HG02884 (cell line): Measurements from ENCODE around the gene TMCO1.
"Not testable (repeated sequence)": the region's sequence is repeated elsewhere in the genome, so short reads cannot be mapped to it uniquely, and the experiment has no call there.

Source experiments
- ATAC-seq: cut with Tn5 transposase; IDR thresholded peaks from one replicate; pipeline ENCODE4 v1.9.1; 2021; ENCODE audit warnings: mild to moderate bottlenecking, moderate library complexity; ENCODE audit not compliant: unreplicated experiment

Gene TMCO1

DNA sequence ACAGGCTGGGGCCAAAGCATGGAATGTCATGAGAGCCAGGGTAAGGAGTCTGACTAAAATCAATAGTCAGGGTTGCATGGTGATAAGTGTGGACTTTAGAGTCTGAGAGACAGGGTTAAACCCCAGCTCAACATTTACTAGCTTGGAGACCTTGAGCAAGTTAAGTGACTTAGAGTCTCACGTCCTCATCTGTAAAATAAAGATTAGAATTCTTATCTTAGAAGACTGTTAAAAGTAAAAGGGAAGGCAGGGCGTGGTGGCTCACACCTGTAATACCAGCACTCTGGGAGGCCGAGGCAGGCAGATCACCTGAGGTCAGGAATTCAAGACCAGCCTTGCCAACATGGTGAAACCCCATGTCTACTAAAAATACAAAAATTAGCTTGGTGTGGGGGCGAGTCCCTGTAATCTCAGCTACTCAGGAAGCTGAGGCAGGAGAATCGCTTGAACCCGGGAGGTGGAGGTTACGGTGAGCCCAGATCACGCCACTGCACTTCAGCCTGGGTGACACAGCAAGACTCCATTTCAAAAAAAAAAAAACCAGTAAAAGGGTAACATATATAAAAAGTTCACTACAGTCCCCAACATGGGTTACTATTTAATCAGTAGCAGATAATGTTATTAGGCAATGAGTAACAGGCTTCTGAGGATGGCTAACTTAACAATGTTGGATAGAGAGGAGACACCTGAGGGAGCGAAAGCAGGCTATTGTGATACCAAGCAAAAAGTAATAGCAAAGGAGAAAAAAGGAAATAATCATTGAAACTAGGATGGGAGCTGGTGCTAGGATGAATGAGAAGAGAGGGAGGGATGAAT is 20.8 kb downstream of the TMCO1 start:
- ATAC-seq = no peak

DNA sequence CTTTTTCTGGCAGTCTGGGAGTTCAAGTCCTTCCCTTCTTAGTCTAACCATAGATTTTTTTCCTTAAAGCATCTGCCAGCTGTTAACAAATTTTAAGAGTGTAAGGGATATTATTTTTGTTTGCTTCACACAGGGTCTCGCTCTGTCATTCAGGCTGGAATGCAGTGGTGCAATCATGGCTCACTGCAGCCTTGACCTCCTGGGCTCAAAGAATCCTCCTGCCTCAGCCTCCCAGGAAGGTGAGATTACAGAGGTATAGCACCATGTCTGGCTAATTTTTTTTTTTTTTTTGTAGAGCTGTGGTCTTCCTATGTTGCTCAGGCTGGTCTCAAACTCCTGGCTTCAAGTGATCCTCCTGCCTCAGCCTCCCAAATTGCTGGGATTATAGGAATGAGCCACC is 23.8 kb downstream of the TMCO1 start:
- not testable (repeated sequence) for ATAC-seq

DNA sequence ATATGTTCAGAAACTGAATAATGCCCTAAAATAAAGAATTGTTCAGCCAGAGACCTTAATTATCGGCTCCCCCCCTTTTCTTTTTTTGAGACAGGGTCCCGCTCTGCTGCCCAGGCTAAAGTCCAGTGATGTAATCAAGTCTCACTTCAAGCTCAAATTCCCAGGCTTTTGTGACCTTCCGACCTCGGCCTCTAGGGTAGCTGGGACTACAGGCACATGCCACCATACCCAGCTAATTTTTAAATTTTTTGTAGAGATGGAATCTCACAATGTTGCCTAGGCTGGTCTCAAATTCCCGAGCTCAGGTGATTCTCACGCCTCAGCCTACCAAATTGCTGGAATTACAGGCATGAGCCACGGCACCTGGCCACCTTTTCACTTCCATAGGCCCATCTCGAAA is 26.5 kb downstream of the TMCO1 start:
- ATAC-seq = no peak

- peak; percentile 97 for ATAC-seq
These were observed 29.9 kb downstream of the TMCO1 start for GRCh38 chr1:165738794-165739193.

GRCh38 chr1:165737196-165737595 is 31.5 kb downstream of the TMCO1 start:
- ATAC-seq = no peak

DNA sequence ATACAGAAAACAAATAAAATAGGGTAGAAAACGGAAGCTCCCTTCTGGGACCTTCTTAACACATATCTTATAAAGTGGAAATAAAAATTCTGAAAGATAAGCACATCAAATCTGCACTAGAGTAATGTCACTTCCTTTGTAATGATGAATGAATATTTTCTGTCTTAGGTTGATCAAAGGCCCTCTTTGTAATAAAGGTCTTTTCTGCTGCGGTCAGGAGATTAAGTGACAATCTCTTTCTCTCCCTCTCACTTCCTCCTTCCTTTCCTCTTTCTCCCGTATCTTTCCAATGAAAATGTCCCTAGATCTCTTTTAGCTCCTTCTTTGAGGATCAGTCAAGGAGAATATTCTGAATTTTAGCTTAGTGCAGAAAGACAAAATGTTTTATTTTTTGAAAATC is 33.8 kb downstream of the TMCO1 start:
- ATAC-seq = no peak

- ATAC-seq = no peak
These were observed 41.8 kb downstream of the TMCO1 start for GRCh38 chr1:165726841-165727240.

GRCh38 chr1:165726169-165726568 is 42.5 kb downstream of the TMCO1 start:
- ATAC-seq = no peak

- ATAC-seq = no peak
These were observed 50.7 kb downstream of the TMCO1 start for GRCh38 chr1:165717918-165718515.

GRCh38 chr1:165716265-165717051 is 52.2 kb downstream of the TMCO1 start:
- ATAC-seq = not testable (repeated sequence)

- ATAC-seq = no peak
These were observed 55.9 kb downstream of the TMCO1 start for GRCh38 chr1:165712764-165713163.

- ATAC-seq = no peak
These were observed 60.5 kb downstream of the TMCO1 start for GRCh38 chr1:165707984-165708706.

DNA sequence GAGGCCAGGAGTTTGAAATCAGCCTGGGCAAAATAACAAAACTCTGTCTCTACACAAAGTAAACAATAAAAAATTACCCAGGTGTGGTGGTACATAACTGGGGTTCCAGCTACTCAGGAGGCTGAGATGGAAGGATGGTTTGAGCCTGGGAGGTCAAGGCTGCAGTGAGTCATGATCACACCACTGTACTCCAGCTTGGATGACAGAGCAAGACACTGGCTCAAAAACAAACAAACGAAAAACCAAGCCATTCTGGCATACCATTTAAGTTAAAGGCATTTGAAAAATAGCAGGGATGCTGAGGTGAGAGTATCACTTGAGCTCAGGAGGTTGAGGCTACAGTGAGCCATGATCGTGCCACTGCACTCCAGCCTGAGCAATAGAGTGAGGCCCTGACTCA is 65.0 kb downstream of the TMCO1 start:
- no peak for ATAC-seq

- ATAC-seq = not testable (repeated sequence)
These were observed 66.7 kb downstream of the TMCO1 start for GRCh38 chr1:165701922-165702321.

DNA sequence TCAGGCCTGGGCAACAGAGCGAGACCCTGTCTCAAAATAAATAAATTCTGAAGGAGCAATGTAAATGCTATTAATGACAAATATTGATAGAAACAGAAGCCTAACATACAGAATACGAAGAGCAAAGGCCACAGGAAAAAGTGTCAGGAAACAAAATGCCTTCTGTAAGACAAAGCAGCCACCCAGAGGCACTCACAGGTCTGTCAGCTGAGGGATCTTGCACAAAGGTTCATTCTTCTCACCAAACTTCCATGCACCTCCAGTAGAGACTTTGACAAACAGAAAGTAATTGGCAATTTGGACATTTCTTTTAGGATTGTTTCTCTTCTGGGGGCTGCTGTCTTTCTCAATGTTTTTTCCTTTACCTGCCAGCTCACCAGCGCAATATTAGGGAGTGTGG is 69.1 kb downstream of the TMCO1 start:
- ATAC-seq = no peak

DNA sequence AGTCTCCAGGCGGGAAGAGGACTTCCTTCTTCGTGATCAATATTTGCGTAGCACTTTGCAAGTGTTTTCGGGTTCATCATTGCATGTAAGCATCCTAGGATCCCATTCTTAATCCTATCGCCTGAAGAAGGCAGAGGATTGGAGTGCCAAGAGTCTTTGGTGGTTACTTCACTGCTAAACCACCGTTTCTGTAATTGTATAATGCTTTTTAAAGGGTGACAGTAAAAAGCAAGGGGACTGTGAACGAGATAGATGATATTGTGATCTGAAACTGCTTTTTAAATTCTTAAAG is 70.0 kb downstream of the TMCO1 start:
- ATAC-seq = no peak

- peak; percentile 91 for ATAC-seq
These were observed 70.5 kb downstream of the TMCO1 start, which contains the start of gene ALDH9A1 for GRCh38 chr1:165697881-165698760. Gene ALDH9A1 (minus strand): TSS chr1:165698562. CDS start chr1:165698558, 4 bp downstream.

DNA sequence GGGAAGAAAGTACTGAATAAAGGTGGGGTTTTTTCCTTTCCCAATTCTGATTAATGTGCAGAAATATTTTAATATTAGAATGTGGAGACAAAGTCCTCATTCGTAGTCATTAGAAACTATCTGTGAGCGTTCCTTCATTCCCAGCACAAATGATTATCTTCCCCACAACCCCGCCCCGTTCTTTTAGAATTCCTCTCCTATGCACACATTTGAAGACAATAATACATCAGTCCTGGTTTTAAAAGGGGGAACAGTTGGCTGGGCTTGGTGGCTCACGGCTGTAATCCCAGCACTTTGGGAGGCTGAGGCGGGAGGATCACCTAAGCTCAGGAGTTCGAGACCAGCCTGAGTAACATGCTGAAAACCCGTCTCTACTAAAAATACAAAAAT is 71.2 kb downstream of the TMCO1 start:
- ATAC-seq = no peak

DNA sequence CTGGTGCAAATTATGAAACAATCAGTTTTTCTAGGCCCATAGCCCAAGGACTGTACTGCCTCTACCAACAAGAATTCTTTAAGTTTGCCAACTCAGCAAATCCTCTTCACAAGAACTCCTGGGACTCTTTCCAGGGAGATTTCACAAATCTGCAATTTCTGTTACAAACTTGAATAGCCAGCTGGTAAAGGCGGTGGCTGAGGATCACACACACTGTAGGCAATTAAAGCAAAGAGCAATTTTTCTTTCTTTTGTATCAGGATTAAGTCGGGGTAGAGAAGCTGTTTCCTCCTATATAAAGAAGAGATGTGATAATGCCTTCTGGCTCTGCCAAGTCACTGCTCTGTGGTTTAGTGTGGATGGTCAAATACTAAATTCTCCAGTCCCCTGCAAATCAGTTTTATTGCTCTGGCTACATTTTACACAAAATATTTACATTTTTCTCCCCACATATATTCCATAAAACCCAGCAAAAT is 72.0 kb downstream of the TMCO1 start:
- ATAC-seq = no peak

- no peak for ATAC-seq
These were observed 73.6 kb downstream of the TMCO1 start for GRCh38 chr1:165695031-165695430.
